Stimulated activated CD4-positive, alpha-beta T cell treated with anti-CD3 and anti-CD28 coated beads, Interleukin-1b, Interleukin-23, amount 100 ng/mL, for 1 hour (primary cell): ENCODE measurements around the gene VDAC2.

Source experiments
- DNase-seq, 2 donors: peaks; one replicate each; pipeline ENCODE4 v3.0.0-alpha.2; 2020; ENCODE audit warnings: low read depth in 2 of 2

Gene VDAC2

DNA sequence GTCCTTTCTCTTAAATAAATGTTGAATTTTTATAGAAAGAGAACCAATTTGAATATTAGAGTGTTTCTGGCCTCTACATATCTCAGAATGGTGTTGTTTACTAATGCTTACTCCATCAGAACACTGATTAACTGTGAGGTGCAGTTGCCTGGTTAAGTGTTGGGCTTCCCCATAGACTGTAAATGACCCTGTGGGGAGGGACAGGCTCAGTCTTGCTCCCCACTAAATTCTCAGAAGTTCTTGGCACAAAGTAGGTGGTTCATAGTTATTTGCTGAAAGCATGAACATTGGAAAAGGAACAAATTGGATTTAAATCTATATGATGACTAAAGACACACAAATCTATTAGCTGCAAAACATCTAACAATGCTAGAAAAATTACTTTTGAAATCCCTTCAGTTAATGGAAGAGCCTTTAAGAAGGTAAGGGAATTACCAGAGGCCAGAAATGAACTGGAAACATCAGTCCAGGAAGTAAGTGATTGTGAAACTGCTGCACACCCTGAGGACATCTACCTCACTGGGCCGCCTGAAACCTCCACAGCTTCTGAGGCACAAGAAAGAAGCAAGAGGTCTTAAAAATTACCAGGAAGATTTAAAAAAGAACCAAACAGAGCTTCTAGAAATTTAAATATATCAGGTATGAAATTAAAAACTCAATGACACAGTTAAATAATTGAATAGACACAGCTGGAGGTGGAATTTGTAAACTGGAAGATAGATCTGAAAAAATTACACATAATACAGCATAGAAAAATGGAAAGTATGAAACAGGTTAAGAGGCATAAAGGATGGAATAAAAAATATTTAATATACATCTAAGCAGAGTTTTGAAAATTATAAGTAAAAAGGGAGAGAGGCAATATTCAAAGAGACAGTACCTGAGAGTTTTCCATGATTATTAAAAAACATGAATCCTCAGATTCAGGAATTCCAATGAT, 43.0 kb downstream of the VDAC2 start:
- DNase-seq, result no peak

DNA sequence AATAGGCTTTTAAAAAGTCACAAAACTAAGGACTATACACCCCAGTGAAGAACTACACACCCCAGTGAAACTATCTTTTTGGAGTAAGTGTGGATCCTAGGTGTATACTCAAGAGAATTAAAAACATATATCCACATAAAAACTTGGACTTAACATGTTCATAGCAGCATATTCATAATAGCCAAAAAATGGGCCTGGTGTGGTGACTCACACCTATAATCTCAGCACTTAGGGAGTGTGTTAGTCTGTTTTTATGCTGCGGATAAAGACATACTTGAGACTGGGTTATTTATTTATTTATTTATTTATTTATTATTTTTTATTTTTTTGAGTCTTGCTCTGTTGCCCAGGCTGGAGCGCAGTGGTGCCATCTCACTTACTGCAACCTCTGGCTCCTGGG, 44.1 kb downstream of the VDAC2 start:
- no peak for DNase-seq

- no peak for DNase-seq
Measured at GRCh38 chr10:75260990-75261389, 50.4 kb downstream of the VDAC2 start.

- DNase-seq, result no peak
Measured at GRCh38 chr10:75261813-75262705, 51.5 kb downstream of the VDAC2 start.

DNA sequence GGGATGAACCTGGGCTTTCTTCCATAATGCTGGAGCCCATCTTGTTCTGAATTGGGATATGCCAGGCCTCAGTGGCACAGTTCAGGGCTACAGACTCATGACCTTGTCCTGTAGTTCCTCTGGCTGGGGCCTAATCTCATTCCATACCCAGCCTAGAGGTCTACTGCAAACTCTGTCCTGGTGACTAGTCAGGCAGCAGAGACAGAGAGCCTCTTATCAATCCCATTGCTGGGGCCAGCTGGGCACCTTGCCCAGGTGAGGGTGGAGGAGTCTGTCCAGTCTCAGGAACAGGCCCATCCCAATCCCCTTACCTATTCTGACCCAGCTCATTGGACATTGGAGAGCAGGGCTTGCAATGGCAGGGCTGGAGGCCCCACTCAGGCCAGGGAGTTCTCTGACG, 53.2 kb downstream of the VDAC2 start:
- no peak for DNase-seq

DNA sequence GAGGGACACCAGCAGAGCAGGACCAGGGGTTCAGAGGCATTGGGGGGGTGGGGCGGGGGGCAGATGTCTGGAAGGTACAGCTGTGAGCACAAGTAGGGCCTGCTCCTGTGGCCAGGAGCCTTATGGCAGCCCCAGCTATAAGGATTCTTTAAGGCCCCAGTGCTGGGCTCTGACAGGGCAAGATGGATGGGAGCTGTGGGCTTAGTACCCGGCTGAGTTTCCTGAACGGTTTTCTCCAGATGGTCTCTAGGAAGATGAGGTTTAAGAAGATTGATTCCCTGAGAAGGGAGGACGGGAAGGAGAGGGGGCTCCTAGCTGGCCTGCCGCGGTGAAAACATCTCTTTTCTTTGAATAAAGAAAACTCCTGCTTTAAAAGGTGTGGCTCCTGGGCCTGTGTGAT, 55.3 kb downstream of the VDAC2 start:
- no peak for DNase-seq

GRCh38 chr10:75266945-75267344, 56.3 kb downstream of the VDAC2 start:
- DNase-seq, result no peak

DNA sequence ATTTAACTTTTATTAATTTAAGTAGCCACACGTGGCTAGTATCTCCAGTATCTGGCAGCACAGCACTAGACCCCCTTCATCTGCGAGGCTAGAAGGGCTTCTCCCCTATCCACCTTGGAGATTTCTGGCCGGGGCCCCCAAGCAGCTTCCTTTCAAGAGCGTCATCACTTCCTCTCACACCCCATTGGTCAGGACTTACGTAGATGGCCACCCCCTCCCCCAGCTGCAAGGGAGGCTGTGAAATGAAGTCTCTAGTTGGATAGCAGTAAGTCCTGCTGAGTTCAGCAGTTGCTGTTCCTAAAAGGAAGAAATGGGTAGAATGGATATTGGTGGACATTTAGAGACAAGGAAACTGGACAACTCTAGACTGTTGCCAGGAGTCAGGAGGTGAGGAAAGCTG, 59.0 kb downstream of the VDAC2 start:
- DNase-seq, result no peak

- no peak for DNase-seq
Measured at GRCh38 chr10:75272094-75272493, 61.5 kb downstream of the VDAC2 start.

DNA sequence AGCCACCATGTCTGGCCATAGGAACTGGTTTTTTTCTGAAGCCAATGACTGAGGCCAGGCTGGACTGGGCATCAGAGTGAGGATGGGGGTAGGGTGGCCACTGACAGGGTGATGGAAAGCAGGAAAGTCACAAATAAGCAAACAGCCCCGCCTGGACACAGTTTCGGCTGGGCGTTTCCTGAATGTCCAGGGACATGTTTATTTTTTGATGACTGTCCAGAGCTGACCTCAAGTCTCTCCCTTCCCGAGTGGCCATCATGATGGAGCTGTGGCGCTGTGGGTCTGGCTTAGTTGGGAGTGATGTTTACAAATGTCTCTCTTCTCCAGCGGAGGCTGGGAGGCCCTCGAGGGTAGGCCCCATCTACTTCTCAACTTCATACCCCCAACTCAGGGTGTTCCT, 62.3 kb downstream of the VDAC2 start:
- DNase-seq, result no peak

DNA sequence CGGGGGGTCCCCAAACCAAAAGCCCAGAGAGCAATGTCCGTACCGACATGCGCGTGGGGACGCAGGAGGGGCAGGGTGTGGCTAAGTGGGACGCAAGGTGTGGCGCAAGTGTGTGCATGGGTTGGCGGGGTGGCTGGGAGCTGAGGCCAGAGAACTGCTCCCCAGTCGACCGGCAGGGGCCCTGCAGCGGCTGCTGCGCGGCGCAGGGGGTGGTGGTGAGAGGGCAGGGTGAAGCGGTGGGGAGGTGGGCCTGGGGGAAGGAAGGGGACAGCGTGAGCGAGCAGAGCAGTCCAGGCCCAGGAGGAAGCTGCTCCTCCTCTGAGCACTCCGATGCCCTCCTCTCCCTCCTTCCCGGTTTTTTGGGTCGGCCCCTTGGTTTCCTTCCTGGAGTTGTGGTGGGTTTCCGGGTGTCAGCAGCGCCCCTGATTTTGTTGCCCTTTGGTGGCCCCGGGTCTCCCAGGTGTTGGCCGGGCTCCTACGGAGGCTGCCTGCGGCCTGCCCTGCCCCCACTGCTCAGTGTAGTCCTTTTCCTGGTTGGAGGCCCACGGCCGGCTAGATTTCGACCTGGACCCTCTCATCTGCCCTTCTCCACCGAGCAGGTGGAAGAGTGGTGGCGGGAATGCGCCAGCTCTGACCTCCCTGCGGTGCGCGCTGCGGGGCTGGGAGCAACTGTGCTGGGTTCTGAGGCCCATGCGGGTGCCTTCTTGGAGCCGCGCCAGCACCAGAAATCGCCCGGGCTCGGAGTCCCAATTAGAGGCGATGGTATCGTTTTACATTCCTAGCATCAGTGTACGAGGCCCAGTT, 65.7 kb downstream of the VDAC2 start:
- no peak for DNase-seq

DNA sequence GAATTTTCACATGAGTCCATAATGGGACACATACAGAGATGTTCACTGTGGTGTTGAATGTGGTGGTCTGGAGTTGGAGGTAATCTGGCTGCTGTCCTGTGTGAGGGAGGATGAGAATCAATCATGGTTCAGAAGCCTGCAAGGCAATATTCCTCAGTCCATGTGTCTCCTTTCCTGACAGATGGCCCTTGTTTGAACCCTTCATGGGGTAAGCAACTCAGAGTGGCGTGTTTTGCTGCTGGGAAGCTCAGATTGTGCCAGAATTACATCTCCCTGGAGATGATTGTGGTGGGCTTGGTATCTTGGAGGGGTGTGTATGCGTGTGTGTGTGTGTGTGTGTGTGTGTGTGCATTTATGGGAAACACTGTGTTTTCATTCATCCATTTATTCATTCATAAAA, 69.6 kb downstream of the VDAC2 start:
- DNase-seq, result no peak
